Globus pallidus (tissue), 1 donor: ENCODE measurements around the gene ZBTB16.

Experiments
- DNase-seq: peaks from one replicate; pipeline ENCODE4 v3.0.0-alpha.2; 2015; ENCODE audit warnings: low spot score

The ZBTB16 gene

GRCh38 chr11:114059278-114059983, at the start of gene ZBTB16:
TSS of gene ZBTB16 (plus strand) at chr11:114059711. CDS start at chr11:114063301, 3,590 bp downstream.
- DNase-seq, result peak; percentile 91

GRCh38 chr11:114010931-114011330, 48.6 kb upstream of the ZBTB16 start:
- DNase-seq, result no peak

- no peak for DNase-seq
These were observed 48.1 kb upstream of the ZBTB16 start for GRCh38 chr11:114011443-114011842.

GRCh38 chr11:114015117-114015516, 44.4 kb upstream of the ZBTB16 start:
- DNase-seq, result no peak

- no peak for DNase-seq
These were observed 42.5 kb upstream of the ZBTB16 start for GRCh38 chr11:114016986-114017385.

GRCh38 chr11:114017723-114018122, 41.8 kb upstream of the ZBTB16 start:
- DNase-seq, result no peak

- no peak for DNase-seq
These were observed 40.5 kb upstream of the ZBTB16 start for GRCh38 chr11:114019046-114019445.

- DNase-seq, result no peak
These were observed 39.9 kb upstream of the ZBTB16 start for GRCh38 chr11:114019574-114019973.

GRCh38 chr11:114025329-114025907, 34.1 kb upstream of the ZBTB16 start:
- DNase-seq, result no peak

- DNase-seq, result no peak
These were observed 33.2 kb upstream of the ZBTB16 start for GRCh38 chr11:114026355-114026754.

GRCh38 chr11:114027391-114027790, 32.1 kb upstream of the ZBTB16 start:
- no peak for DNase-seq

- no peak for DNase-seq
These were observed 31.6 kb upstream of the ZBTB16 start for GRCh38 chr11:114027926-114028325.

GRCh38 chr11:114031246-114031966, 28.1 kb upstream of the ZBTB16 start:
- DNase-seq, result no peak

- DNase-seq, result no peak
These were observed 27.6 kb upstream of the ZBTB16 start for GRCh38 chr11:114031967-114032320.

GRCh38 chr11:114033066-114033465, 26.4 kb upstream of the ZBTB16 start:
- no peak for DNase-seq

GRCh38 chr11:114033572-114033971, 25.9 kb upstream of the ZBTB16 start:
- no peak for DNase-seq

- no peak for DNase-seq
These were observed 24.6 kb upstream of the ZBTB16 start for GRCh38 chr11:114034956-114035355.

GRCh38 chr11:114036147-114036811, 23.2 kb upstream of the ZBTB16 start:
- peak; percentile 67 for DNase-seq

- no peak for DNase-seq
These were observed 22.6 kb upstream of the ZBTB16 start for GRCh38 chr11:114036958-114037357.

- DNase-seq, result no peak
These were observed 20.0 kb upstream of the ZBTB16 start for GRCh38 chr11:114039551-114039950.

GRCh38 chr11:114040706-114041211, 18.8 kb upstream of the ZBTB16 start:
- DNase-seq, result no peak

- DNase-seq, result no peak
These were observed 17.3 kb upstream of the ZBTB16 start for GRCh38 chr11:114042234-114042633.
